ENCODE results near the gene RFPL4A. TPM values are rescaled to one million over a fixed set of nuclear protein-coding genes. Genes with fewer than 3 reads are reported as not detected.
"Not testable (repeated sequence)": the region's sequence is repeated elsewhere in the genome, so short reads cannot be mapped to it uniquely, and the experiment has no call there.

RFPL4A gene
- total RNA-seq, 1 donor from 2014 or later = not detected

DNA sequence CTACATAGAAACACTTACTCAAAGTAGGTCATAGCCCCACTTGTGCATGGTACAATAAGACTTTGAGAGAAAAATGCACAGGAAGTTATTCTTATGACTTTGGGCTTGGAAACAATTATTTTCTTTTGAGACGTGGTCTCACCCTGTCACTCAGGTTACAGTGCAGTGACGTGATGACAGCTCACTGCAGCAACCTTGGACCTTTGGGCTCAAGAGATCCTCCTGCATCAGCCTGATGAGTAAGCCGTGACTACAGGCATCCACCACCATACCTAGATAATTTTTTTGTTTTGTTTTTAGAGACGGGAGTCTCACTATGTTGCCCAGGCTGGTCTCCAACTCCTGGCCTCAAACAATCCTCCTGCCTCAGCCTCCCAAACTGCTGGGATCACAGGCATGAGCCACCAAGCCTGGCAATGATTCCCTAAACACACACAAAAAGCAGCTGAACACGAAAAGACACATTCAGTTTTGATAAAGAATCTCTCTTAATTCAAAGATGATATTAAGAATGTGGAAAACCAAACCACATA is 38.6 kb upstream of the RFPL4A start:
- H3K9me3 Mint-ChIP-seq (ENCODE audit: unreplicated experiment) = peaks cover 8% of the 10 kb centered on the region
- peaks cover 10% of the 10 kb centered on the region for H3K36me3 Mint-ChIP-seq (ENCODE audit: unreplicated experiment)
- H3K4me3 Mint-ChIP-seq (ENCODE audit: unreplicated experiment) = no peak overlapping the region
- no peak for DNase-seq
- no peak for TF ChIP-seq CTCF (IDR thresholded peaks at IDR 0.05; ENCODE audit: partially characterized antibody, unreplicated experiment)
- H3K27ac Mint-ChIP-seq (ENCODE audit: unreplicated experiment) = no peak overlapping the region
- H3K4me1 Mint-ChIP-seq (ENCODE audit: low read depth, unreplicated experiment) = no peaks in the 10 kb centered on the region
- H3K27me3 Mint-ChIP-seq (ENCODE audit: unreplicated experiment) = peaks cover 2% of the 10 kb centered on the region

DNA sequence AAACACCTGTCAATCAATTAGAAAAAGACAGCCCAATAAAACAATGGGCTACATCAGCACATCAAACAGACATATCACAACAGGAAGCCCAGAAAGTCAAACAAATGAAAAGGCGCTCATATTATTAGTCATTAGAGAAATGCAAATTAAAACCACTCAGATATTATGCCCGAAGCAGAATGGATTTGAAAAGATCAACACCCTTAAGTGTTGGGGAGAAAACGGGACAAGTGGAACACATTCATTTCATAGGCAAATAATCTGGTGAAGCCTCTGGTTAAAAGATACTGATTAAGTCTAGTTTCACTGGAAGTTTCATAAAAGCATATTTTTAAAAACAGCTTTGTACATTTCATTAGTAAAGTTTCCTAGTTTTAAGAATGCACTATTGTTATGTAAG is 38.1 kb upstream of the RFPL4A start:
- H3K9me3 Mint-ChIP-seq (ENCODE audit: unreplicated experiment) = peaks cover 8% of the 10 kb centered on the region
- TF ChIP-seq CTCF (IDR thresholded peaks at IDR 0.05; ENCODE audit: partially characterized antibody, unreplicated experiment) = no peak

DNA sequence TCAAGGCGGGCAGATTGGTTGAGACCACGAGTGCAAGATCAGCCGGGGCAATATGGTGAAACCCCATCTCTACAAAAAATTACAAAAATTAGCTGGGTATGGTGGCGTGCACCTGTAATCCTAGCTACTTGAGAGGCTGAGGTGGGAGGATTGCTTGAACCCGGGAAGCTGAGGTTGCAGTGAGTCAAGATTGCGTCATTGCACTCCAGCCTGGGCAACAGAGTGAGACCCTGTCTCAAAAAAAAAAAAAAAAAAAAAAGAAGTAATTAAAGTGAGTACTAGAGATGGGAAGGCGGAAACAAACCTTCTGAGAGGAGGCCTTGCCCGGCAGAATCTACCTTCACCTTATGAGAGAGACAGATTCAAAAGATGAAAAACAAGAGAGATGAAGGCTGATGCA is 35.4 kb upstream of the RFPL4A start:
- Mint-ChIP-seq H3K27me3 (ENCODE audit: unreplicated experiment) (peaks cover 2% of the 10 kb centered on the region), H3K4me1 (ENCODE audit: low read depth, unreplicated experiment) (no peaks in the 10 kb centered on the region), H3K9me3 (ENCODE audit: unreplicated experiment) (peaks cover 6% of the 10 kb centered on the region), H3K4me3 (ENCODE audit: unreplicated experiment) (no peak overlapping the region), H3K36me3 (ENCODE audit: unreplicated experiment) (peaks cover 10% of the 10 kb centered on the region), H3K27ac (ENCODE audit: unreplicated experiment) (no peak overlapping the region)
- DNase-seq = no peak
- no peak for TF ChIP-seq CTCF (IDR thresholded peaks at IDR 0.05; ENCODE audit: partially characterized antibody, unreplicated experiment)

More for the DNA sequence above, 38.1 kb upstream of the RFPL4A start:
- Mint-ChIP-seq H3K36me3 (ENCODE audit: unreplicated experiment) (peaks cover 10% of the 10 kb centered on the region), H3K27me3 (ENCODE audit: unreplicated experiment) (peaks cover 2% of the 10 kb centered on the region), H3K4me1 (ENCODE audit: low read depth, unreplicated experiment) (no peaks in the 10 kb centered on the region), H3K27ac (ENCODE audit: unreplicated experiment) (no peak overlapping the region), H3K4me3 (ENCODE audit: unreplicated experiment) (no peak overlapping the region)
- no peak for DNase-seq

GRCh38 chr19:55730378-55730777 is 28.5 kb upstream of the RFPL4A start:
- H3K9me3 Mint-ChIP-seq (ENCODE audit: unreplicated experiment); H3K27me3 Mint-ChIP-seq (ENCODE audit: unreplicated experiment); H3K27ac Mint-ChIP-seq (ENCODE audit: unreplicated experiment); DNase-seq; H3K4me1 Mint-ChIP-seq (ENCODE audit: low read depth, unreplicated experiment); H3K36me3 Mint-ChIP-seq (ENCODE audit: unreplicated experiment); H3K4me3 Mint-ChIP-seq (ENCODE audit: unreplicated experiment): not testable (repeated sequence)

- H3K4me3 Mint-ChIP-seq (ENCODE audit: unreplicated experiment) = no peak within 1 kb of the TSS
- H3K27me3 Mint-ChIP-seq (ENCODE audit: unreplicated experiment) = no peaks in the 10 kb centered on the region
- DNase-seq = no peak
- no peak for TF ChIP-seq CTCF (IDR thresholded peaks at IDR 0.05; ENCODE audit: partially characterized antibody, unreplicated experiment)
- H3K27ac Mint-ChIP-seq (ENCODE audit: unreplicated experiment) = no peak within 1 kb of the TSS
- H3K36me3 Mint-ChIP-seq (ENCODE audit: unreplicated experiment) = peaks cover 6% of the 10 kb centered on the region
- no peaks in the 10 kb centered on the region for H3K9me3 Mint-ChIP-seq (ENCODE audit: unreplicated experiment)
- no peaks in the 10 kb centered on the region for H3K4me1 Mint-ChIP-seq (ENCODE audit: low read depth, unreplicated experiment)
Observed at GRCh38 chr19:55738302-55738701, 20.6 kb upstream of the RFPL4A start, which contains the start of gene NLRP9. TSS of gene NLRP9 (minus strand) at chr19:55738402. CDS start at chr19:55738374, 28 bp downstream.

Data from glutamatergic neuron (in vitro differentiated cells).